HL-60 (cell line): Measurements from ENCODE around the gene TRPM2.

Experiments
- DNase-seq, 2 experiments: peaks; one replicate each; pipeline ENCODE4 v3.0.0-alpha.2; 2010 to 2020; ENCODE audit warnings: low read depth in 1 of 2, low spot score in 1 of 2
- H3K27ac ChIP-seq: fragments of 250-450 bp; sonication (Bioruptor Pico); replicated peaks from 2 replicates; pipeline ENCODE4 v1.5.1; 2020; ENCODE audit warnings: mild to moderate bottlenecking, moderate library complexity
- H3K27me3 ChIP-seq: fragments of 250-450 bp; sonication (Bioruptor Pico); 2 replicates; pipeline ENCODE4 v1.5.1; 2021; ENCODE audit warnings: mild to moderate bottlenecking, moderate library complexity; ENCODE audit not compliant: insufficient read depth, poor library complexity, severe bottlenecking
- H3K4me3 ChIP-seq: replicated peaks from 2 replicates; pipeline ENCODE4 v1.5.1; 2011; ENCODE audit warnings: mild to moderate bottlenecking, control low read depth, low read length; ENCODE audit not compliant: insufficient read depth
- CTCF ChIP-seq: IDR thresholded peaks from one replicate; pipeline ENCODE4 v1.5.1; 2011; ENCODE audit warnings: low read length, control low read depth, inconsistent platforms; ENCODE audit not compliant: insufficient read depth
- GABPA ChIP-seq: IDR thresholded peaks from 2 replicates; pipeline ENCODE4 v1.6.1; 2012; ENCODE audit warnings: low read depth
- POLR2AphosphoS5 ChIP-seq: IDR thresholded peaks from 2 replicates; pipeline ENCODE4 v1.6.1; 2012; ENCODE audit warnings: low read depth
- REST ChIP-seq: IDR thresholded peaks from 2 replicates; pipeline ENCODE4 v1.6.1; 2012; ENCODE audit warnings: low read depth; ENCODE audit not compliant: insufficient replicate concordance
- SPI1 ChIP-seq: IDR thresholded peaks from 2 replicates; pipeline ENCODE4 v1.6.1; 2012; ENCODE audit warnings: low read depth, mild to moderate bottlenecking, borderline replicate concordance

Gene TRPM2

GRCh38 chr21:44398499-44398898 is 45.1 kb downstream of the TRPM2 start:
- Histone ChIP-seq H3K27me3 (no peaks in the 10 kb centered on the region), H3K4me3 (no peak overlapping the region), H3K27ac (no peak overlapping the region)
- TF ChIP-seq CTCF (no peak), GABPA (no peak), POLR2AphosphoS5 (no peak), REST (no peak), SPI1 (no peak)
- no peak for DNase-seq

- DNase-seq = no peak
- Histone ChIP-seq H3K27me3 (no peaks in the 10 kb centered on the region), H3K27ac (no peak overlapping the region), H3K4me3 (no peak overlapping the region)
- TF ChIP-seq REST (no peak), SPI1 (no peak), GABPA (no peak), CTCF (no peak), POLR2AphosphoS5 (no peak)
Measured at GRCh38 chr21:44399151-44399954, 45.9 kb downstream of the TRPM2 start.

GRCh38 chr21:44399955-44400790 is 46.8 kb downstream of the TRPM2 start:
- H3K27me3 ChIP-seq = no peaks in the 10 kb centered on the region
- no peak overlapping the region for H3K4me3 ChIP-seq
- no peak overlapping the region for H3K27ac ChIP-seq
- TF ChIP-seq SPI1 (no peak), POLR2AphosphoS5 (no peak)
- DNase-seq = no peak

GRCh38 chr21:44400791-44401385 is 47.5 kb downstream of the TRPM2 start:
- no peaks in the 10 kb centered on the region for H3K27me3 ChIP-seq
- no peak for DNase-seq
- H3K27ac ChIP-seq = no peak overlapping the region
- TF ChIP-seq CTCF (no peak), SPI1 (no peak), REST (no peak), POLR2AphosphoS5 (no peak), GABPA (no peak)
- no peak overlapping the region for H3K4me3 ChIP-seq
